ENCODE data around the gene HOXC11.

The HOXC11 gene

DNA sequence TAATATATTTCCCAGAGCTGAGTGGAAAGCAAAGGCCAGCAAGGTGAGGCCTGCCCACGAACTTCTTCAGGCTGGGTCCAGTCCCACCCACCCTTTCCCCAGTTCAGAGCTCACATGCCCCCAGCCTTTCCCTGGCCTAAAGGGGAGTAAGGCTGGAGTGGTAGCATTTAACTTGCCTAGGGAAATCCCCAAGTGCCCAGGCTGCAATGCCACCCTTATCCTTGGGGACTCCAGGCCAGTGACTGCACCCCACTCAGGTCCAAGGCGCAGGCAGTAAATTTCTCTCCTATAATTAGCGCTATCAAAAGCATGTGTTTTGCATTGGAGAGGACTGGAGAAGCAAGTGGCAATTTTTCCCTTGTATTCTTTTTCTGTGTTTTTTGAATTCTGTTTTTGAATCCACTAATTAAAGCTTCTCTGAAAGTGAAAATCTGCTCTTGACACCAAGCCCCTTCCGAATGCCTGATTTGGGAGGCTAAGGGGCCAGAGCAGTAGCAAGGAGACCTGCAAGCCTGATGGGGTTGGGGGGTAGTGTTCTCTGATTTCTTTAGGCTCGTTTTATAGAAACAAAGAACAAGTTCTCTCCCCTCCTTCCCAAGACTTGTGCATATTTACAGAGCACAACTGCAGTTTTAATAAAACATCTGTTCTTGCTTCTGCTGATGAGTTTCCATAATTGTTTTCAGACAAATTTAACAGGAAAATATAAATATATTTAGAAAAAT is 51.8 kb downstream of the HOXC11 start:
- Histone ChIP-seq H3K27ac (ENCODE audit: low read depth, low read length) (no peak overlapping the region), H3K4me1 (ENCODE audit: control insufficient read depth, insufficient read depth, low read length, unreplicated experiment) (peaks cover 3% of the 10 kb centered on the region), H3K4me3 (ENCODE audit: low read depth, low read length) (no peak overlapping the region), H3K79me2 (ENCODE audit: control insufficient read depth, insufficient read depth, low read length, unreplicated experiment) (no peaks in the 10 kb centered on the region), H2AFZ (ENCODE audit: low read length, unreplicated experiment) (no peak overlapping the region), H3K27me3 (ENCODE audit: insufficient read depth, low read length) (no peaks in the 10 kb centered on the region), H3K36me3 (ENCODE audit: insufficient read depth, low read length) (no peaks in the 10 kb centered on the region)

DNA sequence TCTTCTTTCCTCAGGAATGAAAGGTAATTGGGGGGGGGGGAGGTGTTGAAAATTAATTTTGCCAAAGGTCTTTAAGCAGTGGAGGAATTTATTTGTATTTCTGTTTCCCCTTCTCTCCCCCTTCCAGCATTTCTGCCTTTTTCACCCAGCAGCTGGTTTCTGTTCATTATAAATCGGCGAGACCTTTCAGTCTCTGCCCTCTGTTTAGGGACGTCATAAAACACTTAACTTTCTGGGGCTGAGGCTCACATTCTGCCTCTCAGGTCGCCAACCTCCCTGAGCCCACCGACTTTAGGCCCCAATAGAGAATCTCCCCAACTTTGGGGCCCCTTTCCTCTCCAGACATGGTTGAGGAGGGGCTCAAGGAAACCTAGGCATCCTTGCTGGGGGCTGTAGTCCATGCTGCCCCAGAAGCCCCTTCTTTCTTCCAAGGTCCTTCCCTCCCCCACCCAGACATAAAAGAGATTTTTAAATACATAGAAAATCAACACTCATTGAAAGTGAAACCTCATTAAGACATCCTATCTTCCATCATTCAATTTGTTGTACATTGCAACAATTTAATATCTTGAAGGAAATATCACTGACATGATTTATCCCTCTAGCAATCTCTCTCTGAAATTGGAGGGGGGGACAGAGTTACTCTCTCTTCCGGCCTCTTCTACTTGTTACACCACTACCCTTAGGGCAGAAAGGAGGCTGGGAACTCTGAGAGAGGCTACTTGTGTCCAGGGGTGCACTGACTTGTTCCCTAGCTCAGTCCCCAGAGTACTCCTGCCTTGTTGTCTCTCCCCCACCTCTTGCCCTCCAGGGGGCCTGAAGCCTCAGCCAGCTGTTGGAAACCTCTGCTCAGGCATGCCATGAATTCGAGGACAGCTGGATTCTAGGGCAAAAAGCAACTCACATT is 52.8 kb downstream of the HOXC11 start:
- Histone ChIP-seq H3K4me1 (ENCODE audit: control insufficient read depth, insufficient read depth, low read length, unreplicated experiment) (peaks cover 4% of the 10 kb centered on the region), H3K27me3 (ENCODE audit: insufficient read depth, low read length) (no peaks in the 10 kb centered on the region), H2AFZ (ENCODE audit: low read length, unreplicated experiment) (no peak overlapping the region), H3K79me2 (ENCODE audit: control insufficient read depth, insufficient read depth, low read length, unreplicated experiment) (no peaks in the 10 kb centered on the region), H3K36me3 (ENCODE audit: insufficient read depth, low read length) (no peaks in the 10 kb centered on the region), H3K4me3 (ENCODE audit: low read depth, low read length) (no peak overlapping the region), H3K27ac (ENCODE audit: low read depth, low read length) (no peak overlapping the region)

DNA sequence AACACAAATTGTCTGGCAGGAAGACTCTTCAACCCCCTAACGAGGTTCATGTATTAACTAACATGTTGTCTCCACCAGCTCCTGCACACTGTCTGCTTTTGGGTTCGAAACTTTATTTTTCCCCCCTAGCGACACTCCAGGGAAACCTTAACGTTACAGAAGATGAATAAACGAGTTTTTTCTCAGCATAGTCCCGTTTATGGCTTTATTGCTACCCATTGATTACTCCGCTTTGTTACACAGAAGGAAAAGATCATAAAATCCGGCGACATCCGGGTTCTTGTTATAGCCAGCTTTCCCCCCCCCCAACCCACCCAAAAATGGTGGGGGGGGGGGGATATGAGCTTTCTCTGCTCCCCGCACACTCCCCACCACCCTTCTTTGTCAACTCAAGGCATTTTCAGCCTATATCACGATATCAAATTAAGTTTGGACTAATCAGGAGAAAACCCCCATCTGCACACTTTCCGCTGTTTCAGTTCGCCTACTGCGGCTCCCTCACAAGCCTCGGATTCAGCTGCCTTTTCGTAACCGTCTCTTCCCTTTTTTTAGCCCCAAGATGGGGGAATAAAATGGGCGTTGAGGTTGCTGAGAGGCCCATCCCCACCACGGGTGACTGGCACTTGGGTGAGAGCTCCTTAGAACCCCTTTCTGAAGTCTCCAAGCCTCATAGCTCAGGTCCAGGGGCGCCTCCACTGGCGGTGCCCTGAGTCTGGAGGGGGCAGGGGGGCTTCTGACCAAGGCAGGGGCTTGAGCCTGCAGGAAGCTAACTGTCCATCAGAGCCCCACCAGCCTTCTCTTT is 53.9 kb downstream of the HOXC11 start:
- Histone ChIP-seq H3K27me3 (ENCODE audit: insufficient read depth, low read length) (no peaks in the 10 kb centered on the region), H3K79me2 (ENCODE audit: control insufficient read depth, insufficient read depth, low read length, unreplicated experiment) (no peaks in the 10 kb centered on the region), H3K4me1 (ENCODE audit: control insufficient read depth, insufficient read depth, low read length, unreplicated experiment) (peaks cover 11% of the 10 kb centered on the region), H3K36me3 (ENCODE audit: insufficient read depth, low read length) (no peaks in the 10 kb centered on the region), H3K27ac (ENCODE audit: low read depth, low read length) (no peak overlapping the region), H3K4me3 (ENCODE audit: low read depth, low read length) (no peak overlapping the region), H2AFZ (ENCODE audit: low read length, unreplicated experiment) (no peak overlapping the region)
